HuH-7.5 (cell line): ENCODE results near the gene LDAH.

ENCODE experiments used
- DNase-seq: peaks from one replicate; pipeline ENCODE4 v3.0.0; 2011; ENCODE audit warnings: low spot score

Gene LDAH

GRCh38 chr2:20771299-20771698 lies 51.6 kb downstream of the LDAH start:
- no peak for DNase-seq

GRCh38 chr2:20766798-20767644 lies 55.9 kb downstream of the LDAH start:
- no peak for DNase-seq

- no peak for DNase-seq
Observed at GRCh38 chr2:20766213-20766612, 56.7 kb downstream of the LDAH start.

- no peak for DNase-seq
Observed at GRCh38 chr2:20762945-20763683, 59.8 kb downstream of the LDAH start.

GRCh38 chr2:20759487-20759886 lies 63.4 kb downstream of the LDAH start:
- DNase-seq, result no peak

- DNase-seq, result no peak
Observed at GRCh38 chr2:20758997-20759396, 63.9 kb downstream of the LDAH start.

GRCh38 chr2:20757405-20758090 lies 65.4 kb downstream of the LDAH start:
- no peak for DNase-seq

- DNase-seq, result no peak
Observed at GRCh38 chr2:20755132-20755800, 67.6 kb downstream of the LDAH start.

- DNase-seq, result no peak
Observed at GRCh38 chr2:20752293-20752692, 70.6 kb downstream of the LDAH start.

GRCh38 chr2:20747317-20747716 lies 75.6 kb downstream of the LDAH start:
- DNase-seq, result no peak

GRCh38 chr2:20745924-20746555 lies 76.9 kb downstream of the LDAH start:
- DNase-seq, result no peak

GRCh38 chr2:20744366-20745335 lies 78.2 kb downstream of the LDAH start:
- no peak for DNase-seq

GRCh38 chr2:20738772-20739171 lies 84.1 kb downstream of the LDAH start:
- no peak for DNase-seq

GRCh38 chr2:20737505-20737904 lies 85.4 kb downstream of the LDAH start:
- DNase-seq, result no peak

GRCh38 chr2:20728114-20728758 lies 94.7 kb downstream of the LDAH start:
- peak; percentile 6 for DNase-seq

GRCh38 chr2:20726913-20727312 lies 96.0 kb downstream of the LDAH start:
- no peak for DNase-seq

- no peak for DNase-seq
Observed at GRCh38 chr2:20725782-20726181, 97.1 kb downstream of the LDAH start.

GRCh38 chr2:20724500-20725053 lies 98.3 kb downstream of the LDAH start:
- no peak for DNase-seq

- no peak for DNase-seq
Observed at GRCh38 chr2:20723543-20723942, 99.4 kb downstream of the LDAH start.
